Inflammatory macrophage treated with lipopolysaccharide for 4 hours (primary cell): ENCODE results near the gene AQP7.
"Not testable (repeated sequence)": the region's sequence is repeated elsewhere in the genome, so short reads cannot be mapped to it uniquely, and the experiment has no call there.

Experiments
- DNase-seq: peaks from one replicate; pipeline ENCODE4 v3.0.0-alpha.2; 2020

AQP7 gene

GRCh38 chr9:33366979-33367480 is 35.3 kb downstream of the AQP7 start:
- no peak for DNase-seq

DNA sequence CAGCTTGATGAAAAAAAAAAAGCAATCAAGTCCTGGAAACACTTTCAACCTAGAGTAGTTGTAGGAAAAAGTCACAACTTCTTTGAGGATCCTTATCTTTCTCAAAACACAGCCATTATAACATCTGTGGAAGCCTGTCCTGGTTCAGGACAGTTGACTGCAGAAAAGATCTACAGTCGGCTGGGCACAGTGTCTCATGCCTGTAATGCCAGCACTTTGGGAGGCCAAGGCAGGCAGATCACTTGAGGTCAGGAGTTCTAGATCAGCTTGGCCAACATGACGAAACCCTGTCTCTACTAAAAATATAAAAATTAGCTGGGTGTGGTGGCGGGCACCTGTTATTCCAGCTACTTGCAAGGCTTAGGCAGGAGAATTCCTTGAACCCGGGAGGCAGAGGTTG is 37.6 kb downstream of the AQP7 start:
- DNase-seq, result not testable (repeated sequence)

GRCh38 chr9:33364127-33364526 is 38.2 kb downstream of the AQP7 start:
- DNase-seq, result no peak

GRCh38 chr9:33358641-33359040 is 43.7 kb downstream of the AQP7 start:
- not testable (repeated sequence) for DNase-seq

- DNase-seq, result no peak
Observed at GRCh38 chr9:33355933-33356332, 46.4 kb downstream of the AQP7 start.

DNA sequence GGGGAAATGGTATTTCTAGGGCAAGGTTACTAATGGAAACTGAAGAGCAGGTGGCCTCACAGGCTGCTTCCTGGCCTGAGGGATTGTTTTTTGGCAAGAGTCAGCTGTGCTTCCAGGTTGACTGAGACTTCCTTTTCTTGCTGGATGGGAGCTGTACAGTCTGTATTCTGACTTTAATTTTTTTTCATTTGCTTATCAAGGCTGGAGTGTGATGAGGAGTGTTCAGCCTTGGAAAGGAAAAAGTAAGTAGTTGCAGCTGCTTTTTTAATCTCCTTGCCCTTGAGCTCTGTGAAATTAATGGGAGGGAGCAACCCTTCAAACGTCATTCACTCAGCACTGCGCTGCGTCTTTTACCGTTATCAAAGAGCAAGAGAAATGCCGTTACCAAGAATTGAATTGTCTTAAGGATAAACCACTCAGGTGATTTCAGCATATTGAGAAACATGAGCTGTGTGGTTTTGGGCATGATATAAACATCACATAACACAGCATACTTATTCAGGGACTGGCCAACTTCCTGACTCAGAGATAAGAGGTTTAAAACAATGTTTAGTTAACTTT is 47.6 kb downstream of the AQP7 start:
- DNase-seq, result no peak

GRCh38 chr9:33351547-33351946 is 50.8 kb downstream of the AQP7 start:
- no peak for DNase-seq

DNA sequence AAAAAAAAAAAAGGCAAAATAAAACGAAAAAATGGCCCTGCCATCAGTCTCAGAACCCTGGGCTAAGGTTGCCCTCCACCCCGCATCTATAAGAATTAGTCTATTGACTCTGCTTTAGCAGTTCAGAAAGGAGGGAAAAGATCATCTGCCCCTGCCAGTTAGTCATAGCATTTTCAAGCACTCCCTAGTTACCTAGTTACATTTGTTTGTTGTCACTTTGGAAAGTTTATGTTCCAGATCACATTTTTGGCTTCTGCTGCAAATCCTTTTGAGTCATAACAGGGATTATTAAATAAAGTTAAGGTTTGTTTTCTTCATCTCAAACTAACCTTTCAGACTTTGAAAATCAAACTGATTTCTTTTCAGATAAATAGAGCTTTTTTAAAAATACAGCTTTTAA is 52.1 kb downstream of the AQP7 start:
- DNase-seq, result no peak

DNA sequence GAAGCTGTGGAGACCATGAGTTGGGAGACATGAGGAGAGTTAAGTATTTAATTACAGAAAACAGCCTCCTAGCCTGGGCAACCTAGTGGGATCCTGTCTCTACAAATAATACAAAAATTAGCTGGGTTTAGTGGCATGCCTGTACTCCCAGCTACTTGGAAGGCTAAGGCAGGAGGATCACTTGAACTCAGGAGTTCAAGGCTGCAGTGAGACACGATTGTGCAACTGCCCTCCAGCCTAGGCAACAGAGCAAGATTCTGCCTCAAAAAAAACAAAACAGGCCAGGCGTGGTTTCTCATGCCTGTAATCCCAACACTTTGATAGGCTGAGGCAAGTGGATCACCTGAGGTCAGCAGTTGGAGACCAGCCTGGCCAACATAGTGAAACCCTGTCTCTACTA is 52.6 kb downstream of the AQP7 start:
- no peak for DNase-seq

DNA sequence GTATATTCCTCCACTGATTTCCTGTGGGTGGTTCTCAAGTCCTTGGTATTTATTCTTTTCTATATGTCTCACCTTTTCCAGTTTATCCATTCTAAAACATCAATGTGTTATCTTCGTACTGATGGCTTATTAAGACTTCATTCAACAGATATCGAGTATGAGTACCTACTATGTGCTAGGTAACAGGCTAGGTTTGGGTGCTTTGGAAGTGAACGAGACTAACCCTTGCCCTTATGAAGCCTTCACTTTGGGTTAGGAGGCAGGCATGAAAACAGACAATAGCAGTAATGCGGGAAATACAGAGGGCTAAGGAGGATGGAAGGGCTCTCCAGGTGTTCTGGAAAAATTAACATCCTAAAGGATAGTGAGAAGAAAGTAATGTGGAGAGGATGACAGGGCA is 53.4 kb downstream of the AQP7 start:
- no peak for DNase-seq

DNA sequence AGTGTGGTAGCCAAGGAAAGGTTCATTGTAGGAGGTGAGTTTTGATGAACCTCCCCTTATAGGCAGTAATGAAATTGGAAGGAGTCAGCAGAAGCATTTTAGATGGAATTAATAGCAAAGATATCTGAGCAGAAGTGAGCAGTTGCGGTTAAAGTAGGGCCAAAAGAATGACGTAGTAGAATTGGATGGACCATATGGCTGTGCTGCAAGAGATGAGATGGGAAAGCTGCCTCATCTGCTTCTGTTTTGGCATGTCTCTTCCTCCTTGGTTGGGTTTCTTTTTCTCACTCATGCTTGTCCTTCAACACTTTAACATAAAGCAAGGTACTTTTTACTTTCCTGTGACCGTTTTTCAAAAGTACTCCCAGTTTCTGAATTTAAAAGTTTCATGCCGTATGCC is 55.8 kb downstream of the AQP7 start:
- no peak for DNase-seq

GRCh38 chr9:33344145-33344544 is 58.2 kb downstream of the AQP7 start:
- DNase-seq, result no peak

- DNase-seq, result no peak
Observed at GRCh38 chr9:33341182-33341581, 61.2 kb downstream of the AQP7 start.

GRCh38 chr9:33340186-33340585 is 62.2 kb downstream of the AQP7 start:
- DNase-seq, result no peak
